Natural killer cell (primary cell): Measurements from ENCODE around the gene ABO. TPM values are rescaled to one million over a fixed set of nuclear protein-coding genes. Genes with fewer than 3 reads are reported as not detected.

Experiments
- ATAC-seq, 3 donors: fragments of 150-1000 bp in 2 of 3; fragments of 200-7000 bp in 1 of 3; cut with Tn5 transposase; 1 replicate in 1 of 3; 2 replicates in 2 of 3; pipeline ENCODE4 v1.10.0; 2021; ENCODE audit warnings: mild to moderate bottlenecking in 2 of 3, moderate library complexity in 2 of 3
- DNase-seq, 2 donors: peaks; one replicate each; pipeline versions ENCODE4 v3.0.0 to v3.0.0-alpha.2; 2013 to 2021; ENCODE audit warnings: mixed read lengths in 1 of 2
- H3K27ac ChIP-seq: one replicate; pipeline ENCODE4 v1.5.1; 2013; ENCODE audit warnings: mild to moderate bottlenecking, low read length
- H3K27me3 ChIP-seq: one replicate; pipeline ENCODE4 v1.6.1; 2013; ENCODE audit warnings: low read length; ENCODE audit not compliant: control insufficient read depth, insufficient read depth
- H3K36me3 ChIP-seq: one replicate; pipeline ENCODE4 v1.6.1; 2013; ENCODE audit warnings: low read length; ENCODE audit not compliant: control insufficient read depth, insufficient read depth
- H3K4me1 ChIP-seq: one replicate; pipeline ENCODE4 v1.6.1; 2013; ENCODE audit warnings: low read length; ENCODE audit not compliant: control insufficient read depth, insufficient read depth
- H3K4me3 ChIP-seq: one replicate; pipeline ENCODE4 v1.5.1; 2013; ENCODE audit warnings: low read length
- H3K9me3 ChIP-seq: one replicate; pipeline ENCODE4 v1.6.1; 2013; ENCODE audit warnings: low read length; ENCODE audit not compliant: control insufficient read depth, insufficient read depth
- H3K27ac Mint-ChIP-seq, 2 donors: one replicate each; pipeline ENCODE4 v1.8.0; 2022; ENCODE audit warnings: mild to moderate bottlenecking in 2 of 2, mixed read lengths in 2 of 2, moderate library complexity in 1 of 2
- H3K27me3 Mint-ChIP-seq, 2 donors: one replicate each; pipeline ENCODE4 v1.8.0; 2022; ENCODE audit warnings: low read depth in 2 of 2, mixed read lengths in 2 of 2
- H3K36me3 Mint-ChIP-seq: one replicate; pipeline ENCODE4 v1.8.0; 2022; ENCODE audit warnings: mixed read lengths
- H3K4me1 Mint-ChIP-seq, 2 donors: one replicate each; pipeline ENCODE4 v1.8.0; 2022; ENCODE audit warnings: mixed read lengths in 2 of 2
- H3K4me3 Mint-ChIP-seq: one replicate; pipeline ENCODE4 v1.8.0; 2022; ENCODE audit warnings: mild to moderate bottlenecking, moderate library complexity, mixed read lengths
- H3K9me3 Mint-ChIP-seq, 2 donors: one replicate each; pipeline ENCODE4 v1.8.0; 2022; ENCODE audit warnings: mixed read lengths in 2 of 2
- CTCF ChIP-seq: fragments of 200-600 bp; IDR thresholded peaks from one replicate; pipeline ENCODE4 v1.8.0; 2022; ENCODE audit warnings: antibody characterized with exemption
- WGBS: methylation state at CpG from one replicate; pipeline ENCODE4 v1.1.7; 2013; ENCODE audit warnings: missing lambda C conversion rate; ENCODE audit not compliant: insufficient coverage; 5-methylcytosine and 5-hydroxymethylcytosine counted together
- intact Hi-C: fragments of 100-400 bp; cut with micrococcal nuclease; formaldehyde crosslinking; loops from one replicate; pipeline ENCODE4 v1.14.2; 2022
- total RNA-seq, 4 donors: library from RNA; stranded (reverse); fragments of 120-200 nt in 1 of 4; gene quantifications; one replicate each; pipeline versions ENCODE4 v1.2.3 to v1.2.4, GENCODE V29; 2013 to 2022

ABO gene
- total RNA-seq, 3 donors from 2014 or later (not counting 1 experiment from before 2014, with no cell fraction given): 0.20 to 4.2 (median 0.56) TPM

GRCh38 chr9:133261103-133261752 lies 13.8 kb downstream of the ABO start:
- Mint-ChIP-seq H3K4me1 (peaks cover 6 to 7% of the 10 kb centered on the region in 2 donors), H3K4me3 (no peak overlapping the region), H3K36me3 (no peaks in the 10 kb centered on the region), H3K27ac (no peak overlapping the region), H3K27me3 (peaks cover 0 to 8% of the 10 kb centered on the region in 2 donors), H3K9me3 (no peaks in the 10 kb centered on the region)
- intact Hi-C loops: no loop called here
- H3K27me3 ChIP-seq: no peaks in the 10 kb centered on the region
- WGBS: 88% methylated on average over 18 of the region's 18 CpGs
- H3K27ac ChIP-seq: no peak overlapping the region
- no peaks in the 10 kb centered on the region for H3K9me3 ChIP-seq
- peaks cover 6% of the 10 kb centered on the region for H3K4me1 ChIP-seq
- H3K36me3 ChIP-seq: no peaks in the 10 kb centered on the region
- no peak overlapping the region for H3K4me3 ChIP-seq
- DNase-seq (no peak), ATAC-seq (no peak)
- no peak for TF ChIP-seq CTCF

GRCh38 chr9:133260334-133261102 lies 14.5 kb downstream of the ABO start:
- Histone ChIP-seq H3K27ac (no peak overlapping the region), H3K36me3 (no peaks in the 10 kb centered on the region), H3K9me3 (no peaks in the 10 kb centered on the region), H3K27me3 (no peaks in the 10 kb centered on the region), H3K4me3 (no peak overlapping the region), H3K4me1 (peaks cover 6% of the 10 kb centered on the region)
- no peak for TF ChIP-seq CTCF
- H3K27ac Mint-ChIP-seq: no peak overlapping the region
- WGBS: 87% methylated on average over 9 of the region's 9 CpGs
- intact Hi-C loops: no loop called here
- H3K9me3 Mint-ChIP-seq: no peaks in the 10 kb centered on the region
- no peaks in the 10 kb centered on the region for H3K36me3 Mint-ChIP-seq
- H3K4me1 Mint-ChIP-seq: peaks cover 6 to 7% of the 10 kb centered on the region in 2 donors
- DNase-seq (no peak), ATAC-seq (no peak)
- no peak overlapping the region for H3K4me3 Mint-ChIP-seq
- H3K27me3 Mint-ChIP-seq: peaks cover 0 to 8% of the 10 kb centered on the region in 2 donors

GRCh38 chr9:133258061-133259015 lies 16.7 kb downstream of the ABO start:
- ATAC-seq (no peak), DNase-seq (no peak)
- H3K4me3 ChIP-seq: no peak overlapping the region
- Mint-ChIP-seq H3K27ac (no peak overlapping the region), H3K4me1 (peaks cover 6 to 7% of the 10 kb centered on the region in 2 donors), H3K27me3 (peaks cover 0 to 8% of the 10 kb centered on the region in 2 donors), H3K9me3 (no peaks in the 10 kb centered on the region), H3K4me3 (no peak overlapping the region), H3K36me3 (no peaks in the 10 kb centered on the region)
- no peak overlapping the region for H3K27ac ChIP-seq
- no peaks in the 10 kb centered on the region for H3K9me3 ChIP-seq
- intact Hi-C loops: no loop called here
- H3K4me1 ChIP-seq: peaks cover 6% of the 10 kb centered on the region
- H3K27me3 ChIP-seq: no peaks in the 10 kb centered on the region
- WGBS: 76% methylated on average over 20 of the region's 21 CpGs
- H3K36me3 ChIP-seq: no peaks in the 10 kb centered on the region
- TF ChIP-seq CTCF: no peak
